HG02840 (cell line): Measurements from ENCODE around the gene CES4A.
"Not testable (repeated sequence)": the region's sequence is repeated elsewhere in the genome, so short reads cannot be mapped to it uniquely, and the experiment has no call there.

Source experiments
- ATAC-seq: cut with Tn5 transposase; IDR thresholded peaks from one replicate; pipeline ENCODE4 v1.9.1; 2021; ENCODE audit warnings: mild to moderate bottlenecking, moderate library complexity, moderate number of reproducible peaks; ENCODE audit not compliant: unreplicated experiment, low FRiP score

The CES4A gene

GRCh38 chr16:66979011-66979717 is 9.2 kb upstream of the CES4A start:
- no peak for ATAC-seq

GRCh38 chr16:66983033-66983432 is 5.4 kb upstream of the CES4A start:
- no peak for ATAC-seq

GRCh38 chr16:66984892-66985311 is 3.5 kb upstream of the CES4A start:
- no peak for ATAC-seq

- no peak for ATAC-seq
Observed at GRCh38 chr16:66986559-66986958, 1.8 kb upstream of the CES4A start.

GRCh38 chr16:66991545-66992077 is 3.2 kb downstream of the CES4A start:
- no peak for ATAC-seq

GRCh38 chr16:66993558-66993957 is 5.2 kb downstream of the CES4A start:
- ATAC-seq, result not testable (repeated sequence)

- no peak for ATAC-seq
Observed at GRCh38 chr16:66996324-66996982, 8.1 kb downstream of the CES4A start.

- no peak for ATAC-seq
Observed at GRCh38 chr16:66996983-66997358, 8.6 kb downstream of the CES4A start.

GRCh38 chr16:67000384-67001351 is 12.3 kb downstream of the CES4A start:
- ATAC-seq, result no peak

- no peak for ATAC-seq
Observed at GRCh38 chr16:67001726-67002125, 13.3 kb downstream of the CES4A start.

- ATAC-seq, result no peak
Observed at GRCh38 chr16:67006930-67007658, 18.7 kb downstream of the CES4A start.

- no peak for ATAC-seq
Observed at GRCh38 chr16:67009158-67009557, 20.8 kb downstream of the CES4A start.

- ATAC-seq, result no peak
Observed at GRCh38 chr16:67011274-67011673, 22.9 kb downstream of the CES4A start.

- ATAC-seq, result no peak
Observed at GRCh38 chr16:67013233-67013822, 24.9 kb downstream of the CES4A start.

GRCh38 chr16:67013823-67014633 is 25.6 kb downstream of the CES4A start:
- ATAC-seq, result no peak

- ATAC-seq, result no peak
Observed at GRCh38 chr16:67014634-67015312, 26.4 kb downstream of the CES4A start.

GRCh38 chr16:67015313-67015731 is 26.9 kb downstream of the CES4A start:
- no peak for ATAC-seq

GRCh38 chr16:67016143-67016542 is 27.8 kb downstream of the CES4A start:
- no peak for ATAC-seq
